DLD1 (cell line): ENCODE measurements around the gene LMNTD2.
"Not testable (repeated sequence)": the region's sequence is repeated elsewhere in the genome, so short reads cannot be mapped to it uniquely, and the experiment has no call there.

Experiments used
- in situ Hi-C: cut with HindIII; loops from 2 replicates; pipeline ENCODE4 v1.10.0; 2017; ENCODE audit warnings: low sequenced_read_pairs

The LMNTD2 gene

DNA sequence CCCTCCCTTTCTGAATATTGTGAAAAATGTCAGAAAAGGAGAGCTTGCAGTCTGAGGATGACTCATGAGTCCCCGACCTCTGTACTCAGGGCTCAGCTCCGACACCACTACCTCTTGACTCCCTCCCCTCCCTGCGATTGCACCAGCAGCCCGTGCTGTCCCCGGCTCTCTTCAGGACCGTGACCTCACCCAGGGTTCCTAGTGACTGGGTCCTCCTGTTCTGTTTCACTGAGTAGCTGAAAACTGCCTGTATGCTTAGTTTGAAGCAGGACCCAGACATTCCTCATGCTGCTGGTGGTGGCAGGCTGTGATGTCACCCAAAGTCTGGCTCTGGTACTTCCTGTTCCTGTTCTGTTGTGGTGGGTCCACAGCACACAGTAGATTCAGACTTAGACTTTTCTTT is 27.4 kb upstream of the LMNTD2 start:
- in situ Hi-C loops, result no loop called here

DNA sequence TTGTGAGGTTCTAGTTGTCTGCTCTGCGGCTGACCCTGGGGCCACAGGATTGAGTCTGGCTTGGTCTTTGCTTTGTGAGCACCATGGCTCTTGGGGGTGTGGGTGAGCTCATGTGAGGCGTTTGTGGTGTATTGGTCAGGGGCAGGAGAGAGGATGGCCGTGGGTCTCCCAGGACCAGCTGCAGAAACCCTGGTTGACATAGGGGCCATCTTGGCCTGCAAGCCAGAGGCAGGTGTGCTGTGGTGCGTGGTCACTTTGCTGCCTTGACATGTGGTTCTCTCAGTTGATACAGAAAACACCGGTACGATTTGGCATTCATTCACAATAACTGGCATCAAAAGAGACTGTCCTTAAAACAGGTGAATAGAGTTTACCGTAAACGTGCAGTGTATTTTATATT is 27.0 kb upstream of the LMNTD2 start:
- in situ Hi-C loops, result no loop called here

DNA sequence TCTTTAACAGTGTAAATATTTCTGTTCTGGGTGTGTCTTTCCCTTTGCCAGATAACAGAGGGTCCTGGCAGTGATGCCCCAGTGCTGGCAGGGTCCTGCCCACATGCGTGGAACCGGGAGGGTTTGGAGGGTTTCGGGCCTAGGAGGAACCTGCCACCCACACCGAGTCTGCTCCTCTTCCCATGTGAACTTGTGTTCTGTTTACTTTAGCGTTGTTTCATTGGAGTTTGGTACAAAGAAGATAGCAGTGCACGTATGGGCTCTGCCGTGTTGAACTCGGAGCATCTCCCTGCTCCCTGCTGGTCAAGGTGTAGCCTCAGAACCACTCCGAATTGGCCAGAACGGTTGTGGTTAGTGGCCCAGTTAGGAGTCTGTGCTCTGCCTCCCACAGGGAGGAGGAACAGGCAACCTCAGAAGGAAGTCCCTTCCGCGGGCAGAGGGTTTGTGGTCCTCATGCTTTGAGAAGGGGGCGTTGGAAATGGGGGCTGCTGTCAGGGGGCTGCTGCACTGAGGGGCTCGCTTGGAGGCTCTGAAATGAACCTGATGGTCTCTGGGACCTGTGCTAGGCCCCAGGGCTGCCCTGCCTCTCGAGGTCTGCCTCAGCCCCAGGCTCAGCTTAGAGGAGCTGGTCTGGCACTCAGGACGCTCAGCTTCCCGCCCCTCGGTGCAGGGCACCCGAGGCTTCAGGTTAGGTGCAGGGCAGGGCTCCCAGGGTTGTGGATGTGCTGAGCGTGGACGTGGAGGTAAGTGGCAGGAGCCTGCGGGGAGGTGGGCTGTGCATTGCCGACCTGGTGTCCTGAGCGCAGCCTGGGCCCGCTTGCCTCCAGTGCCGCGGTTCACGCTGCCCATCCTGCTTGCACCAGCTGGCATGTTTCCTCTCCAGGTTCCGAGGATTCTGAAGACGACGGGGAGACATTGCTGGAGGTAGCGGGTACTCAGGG is 26.1 kb upstream of the LMNTD2 start:
- in situ Hi-C loops, result no loop called here

DNA sequence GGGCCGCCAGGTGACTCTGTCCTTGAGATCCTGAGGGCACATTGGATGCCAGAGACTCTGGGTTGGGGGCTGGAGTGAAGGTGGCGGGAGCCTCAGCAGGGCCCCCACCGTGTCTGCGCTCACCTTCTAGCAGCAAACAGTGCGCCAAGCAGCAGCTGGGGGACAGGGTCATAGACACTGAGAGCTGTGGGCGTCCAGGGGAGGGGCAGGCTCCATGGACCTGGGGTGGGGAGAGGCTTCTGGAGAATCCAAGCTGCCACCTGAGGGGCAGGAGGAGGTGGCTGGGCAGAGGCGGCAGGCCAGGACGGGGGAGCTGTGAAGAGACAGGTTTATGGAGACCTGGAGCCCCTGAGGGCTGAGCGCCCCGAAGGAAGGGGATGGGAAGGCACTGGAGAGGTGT is 23.7 kb upstream of the LMNTD2 start:
- in situ Hi-C loops, result no loop called here

DNA sequence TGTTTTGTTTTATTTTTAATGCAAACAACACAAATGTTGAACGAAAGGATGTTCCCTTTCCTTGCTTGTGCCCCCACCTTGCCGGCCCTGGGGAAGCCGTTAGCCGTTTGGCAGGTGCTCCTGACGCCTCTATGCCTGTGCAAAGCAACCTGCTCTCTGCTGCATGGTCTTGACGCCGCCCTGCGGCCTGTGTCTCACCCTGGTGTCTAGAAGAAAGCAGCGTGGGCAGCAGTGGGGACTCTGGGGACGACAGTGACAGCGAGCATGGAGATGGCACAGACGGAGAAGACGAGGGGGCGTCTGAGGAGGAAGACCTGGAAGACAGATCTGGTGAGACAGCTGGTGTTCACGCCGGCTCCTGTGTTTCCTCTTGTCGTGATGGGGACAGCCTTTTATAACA is 21.2 kb upstream of the LMNTD2 start:
- in situ Hi-C loops, result no loop called here

DNA sequence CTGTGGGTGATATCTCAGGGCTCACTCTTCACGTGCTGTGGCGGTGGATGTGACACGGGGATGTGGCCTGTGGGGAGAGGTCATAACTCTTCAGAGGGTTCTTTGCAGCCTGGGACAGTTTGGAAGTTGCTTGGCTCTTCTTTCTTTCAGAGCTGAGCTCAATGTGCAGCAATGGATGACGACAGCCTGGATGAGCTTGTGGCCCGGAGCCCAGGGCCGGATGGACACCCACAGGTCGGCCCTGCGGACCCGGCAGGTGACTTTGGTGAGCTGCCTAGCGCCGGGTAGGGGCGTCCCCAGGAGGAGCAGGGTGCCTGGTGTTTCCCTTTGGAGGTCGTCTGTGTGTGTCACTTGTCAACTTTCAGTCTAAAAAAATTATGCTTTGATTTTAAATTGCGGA is 20.8 kb upstream of the LMNTD2 start:
- in situ Hi-C loops, result no loop called here

DNA sequence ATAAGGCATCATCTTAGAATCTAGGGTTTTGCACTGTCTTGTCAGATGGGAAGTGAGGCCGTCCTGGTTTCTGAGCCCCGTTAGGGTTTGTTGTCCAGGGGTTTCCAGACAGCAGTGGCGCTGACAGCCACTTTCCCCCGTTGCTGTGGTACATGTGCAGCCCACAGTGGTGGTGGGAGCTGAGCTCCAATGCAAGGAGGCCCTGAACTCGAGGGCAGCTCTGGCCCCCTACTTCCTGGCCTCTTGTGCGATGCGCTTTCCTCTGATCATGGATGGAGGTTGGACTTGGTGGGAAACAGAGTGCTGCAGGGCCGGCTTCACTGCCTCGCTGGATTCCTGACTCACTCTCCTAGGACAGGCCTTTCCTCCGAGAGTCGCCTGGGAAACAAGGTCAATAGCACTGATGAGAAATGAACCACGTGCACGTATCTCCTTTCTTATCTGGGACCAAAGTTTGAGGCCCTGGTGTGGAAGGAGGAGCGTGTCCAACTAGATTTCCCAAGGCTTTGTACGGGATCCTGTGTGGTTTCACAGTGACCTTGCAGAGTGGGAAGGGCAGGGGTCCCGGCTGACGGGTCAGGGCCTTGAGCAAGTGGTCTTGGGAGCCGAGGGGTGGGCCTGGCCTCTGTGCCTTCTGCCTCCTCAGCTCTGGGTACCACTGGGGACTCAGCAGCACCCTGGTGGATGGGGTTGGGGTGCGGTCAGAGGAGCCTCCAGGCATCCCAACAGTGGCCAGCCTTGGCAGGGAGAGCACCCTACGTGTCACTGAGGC is 19.5 kb upstream of the LMNTD2 start:
- in situ Hi-C loops, result no loop called here

DNA sequence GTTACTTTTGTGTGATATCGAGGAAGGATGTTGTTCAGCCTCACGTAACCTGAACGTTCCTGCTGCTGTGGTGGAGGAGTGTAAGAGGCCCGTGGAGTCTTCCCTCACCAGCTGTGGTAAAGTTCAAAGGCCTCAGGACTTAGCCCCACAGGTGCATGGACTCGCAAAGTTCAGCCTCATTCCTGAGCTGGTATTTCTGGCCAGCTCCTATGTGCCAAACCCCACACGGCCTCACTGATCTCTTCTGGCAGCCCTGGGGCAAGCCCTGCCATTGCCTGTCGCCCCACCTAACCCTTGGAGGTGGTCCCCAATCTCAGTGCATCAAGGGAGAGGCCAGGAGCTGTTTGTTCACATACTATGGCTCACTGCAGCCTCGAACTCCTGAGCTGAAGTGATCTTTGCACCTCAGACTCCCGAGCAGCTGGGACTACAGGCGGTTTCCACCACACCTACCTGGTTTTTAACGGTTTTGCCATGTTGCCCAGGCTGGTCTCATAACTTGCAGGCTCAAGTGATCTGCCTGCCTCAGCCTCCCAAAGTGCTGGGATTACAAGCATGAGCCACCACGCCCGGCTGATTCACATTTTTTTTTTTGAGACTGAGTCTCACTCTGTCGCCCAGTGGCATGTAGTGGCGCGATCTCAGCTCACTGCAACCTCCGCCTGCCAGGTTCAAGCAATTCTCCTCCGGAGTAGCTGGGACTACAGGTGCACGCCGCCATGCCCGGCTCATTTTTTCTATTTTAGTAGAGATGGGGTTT is 17.9 kb upstream of the LMNTD2 start:
- in situ Hi-C loops, result no loop called here

DNA sequence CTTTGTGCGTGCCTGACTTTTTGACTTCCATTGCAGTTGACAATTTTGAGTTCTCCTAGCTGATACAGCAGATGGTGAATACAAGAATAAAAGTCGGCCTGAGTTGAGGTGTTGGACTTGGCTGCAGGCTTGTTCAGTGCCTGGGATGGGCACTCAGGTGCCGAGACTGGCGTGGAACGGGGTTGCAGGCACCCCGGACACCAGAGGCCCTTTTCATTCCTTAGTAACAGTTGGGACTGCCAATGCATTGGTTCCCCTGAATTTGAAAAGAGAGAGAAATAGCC is 17.0 kb upstream of the LMNTD2 start:
- in situ Hi-C loops, result no loop called here

DNA sequence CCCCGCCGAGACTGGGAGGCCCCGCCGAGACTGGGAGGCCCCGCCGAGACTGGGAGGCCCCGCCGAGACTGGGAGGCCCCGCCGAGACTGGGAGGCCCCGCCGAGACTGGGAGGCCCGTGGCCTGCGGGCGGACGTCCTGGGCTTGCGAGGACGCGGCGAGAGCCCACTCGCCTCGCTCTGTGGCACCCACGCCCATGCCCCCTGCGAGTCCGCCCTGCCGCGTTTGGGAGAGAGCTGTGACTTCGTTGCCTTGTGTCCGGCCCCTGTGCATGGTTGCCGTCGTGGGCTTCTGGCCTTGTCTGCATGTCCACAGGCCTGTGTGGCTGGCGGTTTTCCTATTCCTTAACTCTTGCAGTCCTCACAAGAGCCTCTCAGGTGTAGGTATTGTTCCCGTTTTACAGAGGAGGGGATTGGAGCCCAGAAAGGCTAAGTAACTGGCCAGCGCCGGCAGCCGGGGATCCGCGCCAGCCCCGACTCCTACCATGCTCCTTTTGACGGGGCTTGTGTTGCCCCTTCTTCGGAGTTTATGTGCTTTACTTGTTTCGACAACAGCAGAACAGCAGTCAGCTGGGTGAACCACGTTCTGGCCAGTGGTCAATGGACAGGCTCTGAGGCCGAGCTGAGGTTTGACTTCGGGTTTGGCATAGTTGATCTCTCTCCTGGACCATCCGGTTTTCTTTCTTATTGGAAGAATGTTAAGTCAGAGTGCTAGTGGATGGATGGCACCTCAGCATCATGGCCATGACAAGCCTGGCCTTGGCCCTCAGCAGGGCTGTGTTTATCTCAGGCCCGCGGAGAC is 16.5 kb upstream of the LMNTD2 start:
- in situ Hi-C loops, result no loop called here

DNA sequence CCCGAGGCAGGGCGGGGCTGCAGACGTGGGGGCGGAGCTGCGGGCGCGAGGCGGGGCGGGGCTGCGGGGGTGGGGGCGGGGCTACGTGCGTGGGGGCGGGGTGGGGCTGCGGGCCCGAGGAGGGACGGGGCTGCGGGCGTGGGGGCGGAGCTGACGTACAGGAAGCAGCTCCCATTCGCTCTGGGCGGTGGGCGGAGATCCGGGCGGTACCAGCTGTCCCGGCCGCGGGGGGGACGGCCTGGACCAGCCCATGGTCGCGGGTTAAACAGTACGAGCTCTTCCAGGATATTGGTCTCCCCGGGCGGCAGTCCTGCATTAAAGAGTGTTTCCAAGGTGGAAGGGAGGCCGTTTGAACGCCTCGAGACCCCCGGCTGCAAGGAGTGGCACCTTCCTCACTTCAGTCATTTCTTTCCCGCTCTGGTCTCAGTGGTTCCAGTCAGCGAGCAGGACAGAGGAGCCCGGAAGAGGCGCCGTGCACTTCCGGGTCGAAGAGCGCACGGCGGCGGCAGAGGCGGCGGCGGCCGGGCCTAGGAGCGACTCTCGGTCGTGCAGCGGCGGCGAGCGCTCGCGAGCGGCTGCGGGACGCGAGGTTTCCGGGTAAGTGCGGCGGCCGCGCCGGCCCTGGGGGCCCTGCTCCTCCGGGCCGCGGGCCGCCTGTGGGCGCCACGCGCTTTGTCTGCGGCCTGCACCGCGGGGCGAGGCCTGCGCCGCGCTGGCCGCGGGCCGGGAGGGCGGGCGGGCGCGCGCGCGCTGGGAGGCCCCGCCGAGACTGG is 15.6 kb upstream of the LMNTD2 start, which contains the start of gene PHRF1:
TSS of gene PHRF1 (plus strand) at position 475 of the 773 bp plus-strand sequence. CDS start 5,043 bp downstream, outside the sequence.
- in situ Hi-C loops, result no loop called here

DNA sequence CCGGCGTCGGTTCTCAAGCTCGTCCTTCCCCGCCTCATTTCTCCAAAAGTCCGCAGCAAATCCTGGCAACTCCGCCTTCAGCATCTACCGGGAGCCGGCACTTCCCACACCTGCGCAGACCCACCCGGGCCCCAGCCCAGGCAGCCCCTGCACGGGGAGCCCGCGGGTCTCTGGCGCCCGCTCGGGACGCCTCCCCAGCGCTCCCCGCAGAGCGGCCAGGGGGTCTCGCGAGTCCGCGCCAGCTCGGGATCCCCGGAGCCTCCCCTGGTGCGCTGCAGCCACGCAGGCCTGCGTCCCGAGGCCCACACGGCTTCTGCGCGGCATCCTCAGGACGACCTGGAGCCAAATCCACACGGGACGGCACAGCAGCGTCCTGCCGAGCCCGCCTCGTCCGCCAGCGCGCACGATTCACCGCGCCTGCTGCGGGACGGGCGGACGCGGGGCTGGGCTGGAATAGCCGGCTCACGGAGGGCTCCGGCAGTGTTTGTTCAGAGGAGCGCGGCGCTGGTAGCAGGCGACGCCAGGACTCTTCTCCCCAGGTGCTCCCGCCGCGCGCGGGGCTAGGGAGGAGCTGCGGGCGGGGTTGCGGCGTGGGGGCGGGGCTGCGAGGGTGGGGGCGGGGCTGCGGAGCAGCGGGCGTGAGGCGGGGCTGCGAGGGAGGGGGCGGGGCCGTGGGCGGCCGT is 14.9 kb upstream of the LMNTD2 start:
- in situ Hi-C loops, result no loop called here

DNA sequence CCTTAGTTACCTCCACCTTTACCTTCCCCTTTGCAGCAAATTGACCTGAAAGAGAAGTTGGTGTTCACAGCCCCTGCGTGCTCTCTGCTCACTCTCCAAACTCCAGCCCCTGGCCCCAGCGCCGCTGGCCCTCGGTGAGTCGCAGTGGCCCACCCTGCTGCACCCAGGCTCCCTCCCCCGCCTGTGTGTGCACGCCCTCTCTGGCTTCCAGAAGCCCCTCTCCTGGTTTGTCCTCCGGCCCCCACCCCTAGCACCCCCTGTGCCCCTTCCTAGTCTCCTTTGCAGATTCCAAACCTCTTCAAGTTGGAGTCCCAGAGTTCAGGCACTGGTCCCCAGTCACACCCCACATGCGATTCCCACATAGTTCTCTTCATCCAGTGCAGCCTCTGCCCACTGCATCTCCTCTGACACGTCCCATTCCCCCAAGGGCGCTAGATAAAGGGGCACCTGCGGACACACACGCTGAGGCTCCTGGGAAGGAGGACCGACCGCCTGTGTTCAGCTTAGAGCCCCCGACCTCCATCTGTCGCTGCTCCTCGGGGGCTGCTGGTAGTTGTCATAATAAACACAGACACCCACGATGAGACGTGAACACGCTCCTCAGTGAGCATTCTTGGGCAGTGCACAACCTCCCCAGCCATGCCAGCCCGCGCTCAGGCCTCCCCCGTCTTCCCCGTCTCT is 14.2 kb upstream of the LMNTD2 start:
- in situ Hi-C loops, result no loop called here

DNA sequence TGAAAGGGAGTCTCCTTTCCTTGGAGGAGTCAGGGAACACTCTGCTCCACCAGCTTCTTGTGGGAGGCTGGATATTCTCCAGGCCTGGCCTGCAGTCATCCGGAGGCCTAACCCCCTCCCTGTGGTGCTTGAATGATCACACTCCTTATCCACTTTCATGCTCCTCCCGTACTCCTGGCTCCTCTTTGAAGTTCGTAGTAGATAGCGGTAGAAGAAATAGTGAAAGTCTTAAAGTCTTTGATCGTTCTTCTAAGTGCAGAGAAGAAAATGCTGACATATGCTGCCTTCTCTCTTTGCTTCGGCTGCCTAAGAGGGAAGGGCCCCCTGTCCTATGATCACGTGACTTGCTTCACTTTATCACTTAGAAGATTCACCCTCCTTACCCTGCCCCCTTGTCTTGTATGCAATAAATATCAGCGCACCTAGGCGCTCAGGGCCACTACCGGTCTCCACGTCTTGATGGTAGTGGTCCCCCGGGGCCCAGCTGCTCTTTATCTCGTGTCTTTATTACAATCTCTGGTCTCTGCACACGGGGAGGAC is 13.6 kb upstream of the LMNTD2 start:
- in situ Hi-C loops, result not testable (repeated sequence)

DNA sequence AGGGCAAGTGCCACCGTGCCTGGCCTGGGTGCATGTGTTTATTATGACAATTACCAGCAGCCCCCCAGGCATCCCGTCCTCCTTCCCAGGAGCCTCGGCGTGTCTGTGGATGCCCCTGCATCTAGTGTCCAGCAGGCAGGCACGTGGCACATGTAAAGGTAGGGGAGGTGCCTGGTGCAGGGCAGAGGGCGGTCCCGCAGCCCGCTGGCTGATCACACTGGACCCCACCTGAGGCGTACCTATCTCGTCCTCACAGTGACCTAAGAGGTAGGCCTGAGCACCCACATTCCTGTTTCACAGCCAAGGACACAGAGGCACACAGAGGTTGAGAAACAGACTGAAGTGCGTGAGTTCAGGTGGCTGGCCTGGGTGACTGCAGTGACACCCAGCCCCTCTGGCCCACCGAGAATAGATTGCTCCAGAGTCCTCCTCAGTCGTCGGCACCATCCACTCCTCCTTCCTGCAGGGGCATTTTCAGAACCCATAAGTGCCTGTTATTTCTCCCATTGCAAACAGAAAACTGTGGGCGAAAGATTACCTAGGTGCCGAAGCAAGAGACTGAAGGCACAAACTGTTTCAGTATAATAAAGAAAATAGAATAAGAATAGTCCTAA is 12.7 kb upstream of the LMNTD2 start:
- in situ Hi-C loops, result no loop called here

DNA sequence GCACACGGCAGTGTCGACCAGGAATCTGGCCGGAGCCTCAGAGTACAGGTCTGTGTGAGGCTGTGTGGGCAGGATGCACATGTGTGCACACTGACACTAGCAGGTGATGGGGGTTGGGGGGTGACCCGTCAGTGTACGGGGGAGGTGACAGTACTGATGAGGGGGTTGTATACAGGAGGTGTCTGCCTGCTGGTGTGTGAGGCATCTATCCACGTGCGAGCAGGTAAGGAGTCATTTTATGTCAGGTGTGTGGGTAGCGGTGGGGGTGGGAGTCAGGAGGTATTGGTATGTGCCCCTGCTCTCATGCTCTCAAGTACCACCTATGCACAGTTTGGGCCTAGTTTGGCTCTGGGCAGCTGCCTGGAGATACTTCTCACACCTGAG is 11.3 kb upstream of the LMNTD2 start:
- in situ Hi-C loops, result no loop called here

DNA sequence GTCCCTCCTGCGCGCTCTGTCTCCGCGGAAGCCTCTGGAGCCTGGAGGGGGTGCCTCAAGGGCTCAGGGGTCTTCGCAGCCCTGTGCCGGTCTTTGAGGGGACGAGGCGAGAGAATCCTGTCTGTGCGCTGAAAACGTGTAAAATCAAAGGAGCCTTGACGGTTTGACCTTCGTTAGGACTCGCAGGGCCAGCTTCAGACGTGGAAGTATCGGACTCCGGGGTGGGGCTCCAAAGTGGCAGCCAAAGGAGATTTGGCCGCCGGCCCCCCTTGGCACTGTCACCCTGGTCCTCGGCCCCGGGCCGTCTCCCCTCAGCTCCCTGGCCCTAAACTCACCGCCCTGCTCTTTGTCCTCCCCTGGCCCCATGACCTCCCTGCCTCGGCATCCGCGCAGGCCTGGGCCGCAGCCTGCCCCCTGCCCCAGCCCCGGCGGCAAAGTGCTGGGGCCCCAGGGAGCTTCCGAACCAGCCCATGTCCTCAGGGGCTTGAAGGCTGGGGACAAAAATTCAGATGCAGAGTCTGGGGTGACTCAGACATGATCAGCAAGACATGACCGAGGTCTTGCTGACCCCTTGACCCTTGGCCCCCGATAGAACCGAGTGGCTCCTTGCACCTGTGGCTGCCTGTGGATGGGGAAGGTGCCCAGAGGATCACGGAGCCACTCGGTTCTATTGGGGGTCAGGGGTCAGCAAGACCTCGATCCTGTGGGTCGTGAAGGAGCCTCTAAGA is 8.8 kb upstream of the LMNTD2 start:
- in situ Hi-C loops, result no loop called here
